WERI-Rb-1 (cell line): ENCODE results near the gene S1PR1.
A peak's percentile ranks its signal among the peaks of the same experiment; 100 is the strongest.

Experiments used
- DNase-seq: peaks from one replicate; pipeline ENCODE4 v3.0.0-alpha.2; 2020
- H3K27ac ChIP-seq: fragments of 250-450 bp; sonication (Bioruptor Pico); 2 replicates; pipeline ENCODE4 v1.5.1; 2020; ENCODE audit warnings: mild to moderate bottlenecking, moderate library complexity
- H3K27me3 ChIP-seq: fragments of 250-450 bp; sonication (Bioruptor Pico); 2 replicates; pipeline ENCODE4 v1.5.1; 2021; ENCODE audit warnings: mild to moderate bottlenecking, low read depth, moderate library complexity; ENCODE audit not compliant: insufficient read depth, severe bottlenecking
- H3K36me3 ChIP-seq: fragments of 250-450 bp; sonication (Bioruptor Pico); 2 replicates; pipeline ENCODE4 v1.5.1; 2020; ENCODE audit warnings: mild to moderate bottlenecking, moderate library complexity
- H3K4me3 ChIP-seq: 2 replicates; pipeline ENCODE4 v1.5.1; 2011; ENCODE audit warnings: low read depth, mild to moderate bottlenecking, control low read depth, low read length
- H3K9me3 ChIP-seq: fragments of 250-450 bp; sonication (Bioruptor Pico); 2 replicates; pipeline ENCODE4 v1.5.1; 2021; ENCODE audit warnings: mild to moderate bottlenecking, moderate library complexity; ENCODE audit not compliant: severe bottlenecking
- TF ChIP-seq, protein P1 (sequence below): IDR thresholded peaks from 2 replicates; pipeline ENCODE4 v1.5.1; 2011; ENCODE audit warnings: low read depth, mild to moderate bottlenecking, control low read depth, inconsistent platforms, low read length

S1PR1 gene

DNA sequence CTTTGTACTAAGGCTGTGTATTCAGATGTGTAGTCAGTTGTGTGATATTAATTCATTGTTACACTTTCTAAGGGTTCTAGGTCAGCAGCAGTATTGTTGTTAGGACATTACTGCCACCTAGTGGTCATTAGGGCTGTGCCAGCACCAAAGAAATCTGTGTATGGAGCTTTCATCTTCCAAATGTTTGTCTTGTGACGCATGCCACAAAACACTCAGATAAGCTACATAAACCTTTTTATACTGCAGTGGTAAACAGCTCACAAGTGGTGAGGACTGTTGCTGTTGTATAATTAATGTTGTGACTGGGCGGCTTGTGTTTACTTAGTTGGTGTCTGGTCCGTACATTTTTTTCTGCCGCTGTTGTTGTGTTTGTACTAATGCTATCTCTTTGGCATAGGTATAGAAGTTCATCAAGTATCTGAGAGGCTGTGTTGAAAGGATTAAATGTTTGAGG is 51.7 kb downstream of the S1PR1 start:
- H3K27me3 ChIP-seq = peaks cover 55% of the 10 kb centered on the region
- H3K9me3 ChIP-seq = no peaks in the 10 kb centered on the region
- peak; percentile 49 for DNase-seq
- H3K36me3 ChIP-seq = no peaks in the 10 kb centered on the region
- H3K4me3 ChIP-seq = no peak overlapping the region
- no peak overlapping the region for H3K27ac ChIP-seq
- TF ChIP-seq, protein P1, sequence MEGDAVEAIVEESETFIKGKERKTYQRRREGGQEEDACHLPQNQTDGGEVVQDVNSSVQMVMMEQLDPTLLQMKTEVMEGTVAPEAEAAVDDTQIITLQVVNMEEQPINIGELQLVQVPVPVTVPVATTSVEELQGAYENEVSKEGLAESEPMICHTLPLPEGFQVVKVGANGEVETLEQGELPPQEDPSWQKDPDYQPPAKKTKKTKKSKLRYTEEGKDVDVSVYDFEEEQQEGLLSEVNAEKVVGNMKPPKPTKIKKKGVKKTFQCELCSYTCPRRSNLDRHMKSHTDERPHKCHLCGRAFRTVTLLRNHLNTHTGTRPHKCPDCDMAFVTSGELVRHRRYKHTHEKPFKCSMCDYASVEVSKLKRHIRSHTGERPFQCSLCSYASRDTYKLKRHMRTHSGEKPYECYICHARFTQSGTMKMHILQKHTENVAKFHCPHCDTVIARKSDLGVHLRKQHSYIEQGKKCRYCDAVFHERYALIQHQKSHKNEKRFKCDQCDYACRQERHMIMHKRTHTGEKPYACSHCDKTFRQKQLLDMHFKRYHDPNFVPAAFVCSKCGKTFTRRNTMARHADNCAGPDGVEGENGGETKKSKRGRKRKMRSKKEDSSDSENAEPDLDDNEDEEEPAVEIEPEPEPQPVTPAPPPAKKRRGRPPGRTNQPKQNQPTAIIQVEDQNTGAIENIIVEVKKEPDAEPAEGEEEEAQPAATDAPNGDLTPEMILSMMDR = peak; percentile 83

- Histone ChIP-seq H3K4me3 (no peak overlapping the region), H3K9me3 (no peaks in the 10 kb centered on the region), H3K27me3 (peaks cover 44% of the 10 kb centered on the region), H3K36me3 (no peaks in the 10 kb centered on the region), H3K27ac (no peak overlapping the region)
- DNase-seq = no peak
- TF ChIP-seq, protein P1 = no peak
These were observed 53.5 kb downstream of the S1PR1 start for GRCh38 chr1:101290119-101290921.
